Epidermal melanocyte (primary cell): Measurements from ENCODE around the gene TC2N.
"Not testable (repeated sequence)": the region's sequence is repeated elsewhere in the genome, so short reads cannot be mapped to it uniquely, and the experiment has no call there.

Experiments
- DNase-seq: peaks from one replicate; pipeline ENCODE4 v3.0.0; 2011; ENCODE audit warnings: low spot score; ENCODE audit not compliant: insufficient read length

TC2N gene

DNA sequence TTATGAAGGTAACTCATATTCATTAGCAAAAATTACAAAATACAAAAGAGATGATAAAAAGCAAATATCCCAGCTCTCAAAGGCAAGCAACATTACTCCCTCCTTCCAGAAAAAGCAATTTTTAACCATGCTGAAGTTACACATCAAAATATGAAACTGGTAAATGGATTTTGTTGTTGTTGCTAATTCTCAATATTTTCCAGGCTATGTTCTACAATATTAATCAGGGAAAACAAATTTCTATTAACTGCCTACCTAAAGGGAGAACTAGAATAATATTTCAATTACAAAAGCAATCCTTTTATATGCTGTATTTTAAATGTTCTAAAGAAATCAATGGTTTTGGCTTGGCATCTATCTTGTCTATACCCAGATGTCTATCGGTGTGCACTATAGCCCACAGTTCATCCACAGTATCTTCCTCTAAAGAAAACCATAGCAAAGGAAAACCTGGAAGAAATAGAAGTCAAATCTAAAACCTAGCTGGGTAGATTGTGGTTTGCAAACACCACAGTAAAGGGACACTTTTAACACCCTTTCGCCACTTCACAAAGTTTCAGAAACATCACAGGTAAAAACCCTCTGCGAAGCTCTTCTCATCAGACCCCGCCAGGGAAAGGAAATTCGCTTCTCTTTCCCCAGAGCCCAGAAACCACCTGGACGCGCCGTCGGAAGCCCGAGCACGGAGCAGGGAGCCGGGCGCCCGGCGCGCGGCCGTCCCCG, 32.0 kb downstream of the TC2N start:
- DNase-seq: no peak

- DNase-seq: no peak
Measured at GRCh38 chr14:91834571-91834970, 32.8 kb downstream of the TC2N start.

- DNase-seq: no peak
Measured at GRCh38 chr14:91831337-91831736, 36.0 kb downstream of the TC2N start.

DNA sequence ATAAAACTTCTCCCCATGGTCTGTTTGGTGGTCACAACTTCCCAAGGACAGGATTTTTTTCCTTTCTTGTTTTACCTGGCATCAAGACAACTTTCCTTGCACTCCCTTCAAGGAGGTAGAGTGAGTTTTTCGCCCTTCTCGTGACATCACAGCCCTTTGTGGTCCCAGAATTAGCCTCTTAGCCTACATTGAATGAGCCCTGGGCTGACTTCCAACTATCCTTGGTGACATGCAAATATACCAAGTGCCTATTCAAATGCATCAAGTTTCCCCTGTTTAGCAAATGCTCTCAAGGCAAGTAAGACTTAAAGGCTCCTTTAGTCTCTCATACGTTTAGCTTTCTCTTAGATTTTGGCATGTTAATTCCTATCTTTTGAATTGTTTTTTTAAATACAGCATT, 36.6 kb downstream of the TC2N start:
- no peak for DNase-seq

DNA sequence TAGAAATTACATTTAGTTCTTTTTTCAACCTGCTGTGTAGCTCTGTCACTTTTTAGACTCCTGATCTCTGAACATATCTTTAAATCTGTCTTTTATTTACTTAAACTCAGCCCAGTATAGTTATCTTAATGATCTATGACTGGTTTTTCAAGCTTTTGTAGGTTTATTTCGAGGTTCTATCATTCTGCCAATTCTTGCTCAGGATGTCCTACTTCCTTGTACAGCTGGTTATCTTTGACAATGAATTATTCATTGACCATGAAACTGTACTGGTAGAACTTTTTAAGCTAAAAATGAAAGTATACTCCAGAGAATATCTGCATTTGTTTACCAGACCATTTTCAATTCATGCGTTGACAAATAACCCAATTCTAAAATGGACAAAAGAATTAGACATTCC, 37.8 kb downstream of the TC2N start:
- no peak for DNase-seq

- DNase-seq: no peak
Measured at GRCh38 chr14:91827746-91828145, 39.6 kb downstream of the TC2N start.

DNA sequence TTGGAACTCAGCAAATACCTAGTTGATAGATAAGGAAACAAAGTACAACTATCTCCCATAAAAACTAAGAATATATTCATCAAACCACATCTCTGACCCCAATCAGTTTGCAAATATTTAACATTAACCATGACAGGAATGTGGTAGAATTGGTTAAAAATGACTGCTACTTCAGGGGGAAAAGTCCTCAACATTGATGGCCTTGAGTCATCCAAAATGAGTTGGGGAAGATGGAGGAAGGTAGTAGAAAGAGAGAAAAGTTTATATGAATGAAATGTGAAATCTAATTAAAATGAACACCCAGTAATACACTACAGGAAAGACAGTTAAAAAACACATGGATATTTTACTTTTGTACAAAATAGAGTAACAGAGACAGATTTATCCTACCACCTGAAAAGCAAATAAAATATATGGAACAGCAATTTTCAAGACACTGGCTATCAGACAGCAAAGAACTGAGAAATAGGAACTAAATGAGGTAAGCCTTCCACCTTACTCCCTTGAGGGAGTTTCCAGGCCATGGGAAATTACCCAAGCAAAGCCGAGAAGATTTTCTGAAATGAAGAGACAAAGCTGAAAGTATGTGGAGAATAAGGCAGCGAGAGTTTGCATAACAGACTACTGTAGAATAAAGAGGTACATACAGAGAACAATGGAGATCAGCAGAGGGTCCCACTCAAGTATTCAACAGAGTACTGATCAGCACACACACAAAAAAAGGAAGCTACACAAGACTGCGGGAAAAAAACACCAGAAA, 49.6 kb downstream of the TC2N start:
- DNase-seq: no peak

DNA sequence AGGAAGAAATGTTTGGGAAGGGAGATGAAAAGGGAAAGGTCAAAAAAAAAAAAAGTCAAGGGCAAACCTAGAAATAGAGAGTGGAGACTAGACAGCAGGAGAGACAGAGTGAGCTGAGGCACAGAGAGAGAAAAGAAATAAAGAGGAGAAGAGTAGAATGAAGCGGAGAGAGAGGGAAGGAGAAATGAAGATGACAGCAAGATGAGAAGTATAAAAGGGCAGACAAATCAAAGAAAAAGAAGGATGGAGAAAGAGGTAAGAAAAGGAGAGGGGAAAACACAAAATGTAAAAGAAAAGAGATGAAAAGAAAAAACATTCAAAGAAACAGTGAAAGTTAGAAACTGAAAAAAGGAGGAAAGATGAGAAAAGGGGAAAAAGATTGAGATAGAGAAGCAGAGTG, 53.0 kb downstream of the TC2N start:
- no peak for DNase-seq

DNA sequence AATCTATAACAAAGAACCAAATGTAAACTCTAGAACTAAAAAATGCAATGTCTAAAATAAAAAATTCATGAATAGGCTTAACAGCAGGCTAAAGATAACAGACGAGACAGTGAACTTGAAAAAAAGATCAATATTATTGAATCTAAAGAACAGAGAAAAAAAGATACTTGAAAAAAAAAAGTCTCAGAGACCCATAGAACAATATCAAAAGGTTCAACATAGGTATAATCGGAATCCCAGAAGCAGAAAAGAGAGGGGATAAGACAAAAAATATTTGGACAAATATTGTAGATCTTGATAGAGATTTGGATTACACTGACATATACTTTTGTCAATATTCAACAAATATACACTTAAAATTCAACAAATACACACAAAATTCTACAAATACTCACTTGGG, 56.6 kb downstream of the TC2N start:
- DNase-seq: no peak

DNA sequence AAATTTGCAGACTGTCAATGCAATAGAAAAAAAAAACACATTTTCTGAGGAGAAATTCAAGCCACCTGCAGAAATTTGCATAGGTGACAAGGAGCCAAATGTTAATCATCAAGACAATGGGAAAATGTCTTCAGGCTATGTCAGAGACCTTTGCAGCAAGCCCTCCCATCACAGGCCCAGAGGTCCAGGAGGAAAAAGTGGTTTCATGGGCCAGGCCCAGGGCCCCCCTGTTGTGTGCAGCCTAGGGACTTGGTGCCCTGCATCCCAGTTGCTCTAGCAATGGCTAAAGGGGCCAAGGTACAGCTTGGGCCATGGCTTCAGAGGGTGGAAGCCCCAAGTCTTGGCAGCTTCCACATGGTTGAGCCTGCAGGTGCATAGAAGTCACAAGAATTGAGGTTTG, 60.6 kb downstream of the TC2N start:
- no peak for DNase-seq

- DNase-seq: not testable (repeated sequence)
Measured at GRCh38 chr14:91806094-91806493, 61.2 kb downstream of the TC2N start.

DNA sequence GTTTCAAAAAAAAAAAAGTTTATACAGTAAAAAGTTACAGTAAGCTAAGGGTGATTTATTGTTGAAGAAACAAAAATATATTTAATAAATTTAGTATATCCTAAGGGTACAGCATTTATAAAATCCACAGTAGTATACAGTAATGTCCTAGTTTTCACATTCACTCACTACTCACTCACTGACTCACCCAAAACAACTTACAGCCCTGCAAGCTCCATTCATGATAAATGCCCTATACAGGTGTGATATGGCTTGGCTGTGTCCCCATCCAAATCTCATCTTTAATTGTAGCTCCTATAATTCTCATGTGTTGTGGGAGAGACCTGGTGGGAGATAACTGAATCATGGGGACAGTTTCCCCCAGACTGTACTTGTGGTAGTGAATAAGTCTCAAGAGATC, 61.7 kb downstream of the TC2N start:
- DNase-seq: no peak

GRCh38 chr14:91801358-91801757, 66.0 kb downstream of the TC2N start:
- DNase-seq: no peak

GRCh38 chr14:91796617-91797347, 70.6 kb downstream of the TC2N start:
- DNase-seq: no peak

- no peak for DNase-seq
Measured at GRCh38 chr14:91793704-91794103, 73.6 kb downstream of the TC2N start.

- no peak for DNase-seq
Measured at GRCh38 chr14:91786188-91786587, 81.1 kb downstream of the TC2N start.

DNA sequence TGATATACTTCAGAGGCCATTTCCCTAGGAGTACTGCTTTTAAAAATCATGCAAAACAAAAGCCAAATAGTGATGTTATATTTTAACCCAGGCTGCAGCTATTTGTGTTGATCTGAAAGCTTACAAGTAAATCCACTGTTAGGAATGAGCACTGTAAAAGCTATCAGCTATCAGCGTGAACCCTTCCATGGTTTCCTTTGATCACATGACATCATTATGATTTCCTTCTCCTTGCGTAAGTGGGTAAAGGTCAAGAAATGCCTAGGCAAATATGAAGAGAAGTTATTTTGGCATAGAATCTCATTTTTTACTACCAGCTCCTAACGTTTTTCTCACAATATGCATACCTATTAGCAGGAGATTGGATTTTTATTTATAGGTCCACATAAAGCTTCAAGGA, 86.9 kb downstream of the TC2N start:
- DNase-seq: no peak

DNA sequence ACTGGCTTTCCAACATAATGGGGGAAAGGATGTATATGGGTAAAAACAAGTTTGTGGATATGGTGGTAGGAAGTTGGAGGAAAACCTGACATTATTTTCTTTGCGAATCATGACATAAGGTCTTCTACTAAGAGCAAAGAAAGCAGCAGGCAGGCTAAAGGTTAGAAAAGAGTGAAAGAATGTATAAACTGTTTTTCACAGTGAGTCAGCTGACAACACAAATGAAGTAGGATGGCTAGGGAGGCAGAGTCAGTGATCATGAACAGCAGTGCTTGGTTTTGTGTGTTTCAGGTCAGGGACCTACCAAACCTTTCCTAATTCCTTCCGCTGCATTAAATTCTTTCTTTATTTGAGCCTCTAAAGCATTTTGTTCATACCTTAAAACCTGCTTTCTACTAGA, 89.1 kb downstream of the TC2N start:
- no peak for DNase-seq

- DNase-seq: no peak
Measured at GRCh38 chr14:91774140-91775096, 92.9 kb downstream of the TC2N start.

- no peak for DNase-seq
Measured at GRCh38 chr14:91770185-91770584, 97.2 kb downstream of the TC2N start.

DNA sequence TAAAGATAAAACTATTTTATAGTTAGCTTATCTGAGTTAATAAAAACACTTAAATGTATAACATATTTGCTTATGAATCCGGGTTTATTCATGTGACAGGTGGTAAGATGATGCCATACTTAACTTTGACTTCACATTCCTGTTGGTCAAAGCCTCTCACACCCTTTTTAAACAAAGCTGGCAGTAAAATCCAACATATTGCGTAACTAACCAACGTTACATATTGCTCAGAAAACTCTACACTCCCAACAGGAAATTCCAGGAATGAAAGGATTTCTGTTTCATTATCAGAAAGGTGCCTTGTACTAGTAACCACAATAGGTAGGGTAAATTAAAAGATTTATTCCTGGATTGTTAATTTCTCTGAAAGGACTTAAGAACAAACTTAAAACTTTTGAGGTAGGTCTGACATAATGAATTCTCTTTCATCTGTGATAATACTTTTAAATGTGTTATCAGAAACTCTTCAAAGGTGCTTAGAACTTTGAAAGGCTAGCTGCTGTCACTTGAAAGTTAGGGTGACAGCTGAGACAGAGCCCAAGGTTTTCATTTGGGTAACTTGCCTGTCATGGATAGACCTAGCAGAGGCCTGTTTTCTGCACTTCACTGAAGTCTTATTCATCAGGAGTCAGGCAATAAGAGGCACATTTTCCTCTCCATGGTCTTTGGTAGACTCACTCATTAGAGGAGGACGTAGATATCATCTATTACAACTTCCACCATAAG, 111.6 kb downstream of the TC2N start:
- no peak for DNase-seq
